Nephron progenitor cell (in vitro differentiated cells): ENCODE data around the gene OLFM1.

Experiments
- DNase-seq: peaks from one replicate; pipeline ENCODE4 v3.0.0; 2021
- H3K27ac Mint-ChIP-seq: 2 replicates; pipeline ENCODE4 v1.8.0; 2021; ENCODE audit warnings: mild to moderate bottlenecking, moderate library complexity, mixed read lengths
- H3K27me3 Mint-ChIP-seq: 2 replicates; pipeline ENCODE4 v1.8.0; 2021; ENCODE audit warnings: mild to moderate bottlenecking, low read depth, mixed read lengths; ENCODE audit not compliant: poor library complexity
- H3K36me3 Mint-ChIP-seq: 2 replicates; pipeline ENCODE4 v1.8.0; 2021; ENCODE audit warnings: low read depth, mixed read lengths
- H3K4me1 Mint-ChIP-seq: 2 replicates; pipeline ENCODE4 v1.8.0; 2021; ENCODE audit warnings: mixed read lengths
- H3K4me3 Mint-ChIP-seq: 2 replicates; pipeline ENCODE4 v1.8.0; 2021; ENCODE audit warnings: mild to moderate bottlenecking, moderate library complexity, mixed read lengths
- H3K9me3 Mint-ChIP-seq: 2 replicates; pipeline ENCODE4 v1.8.0; 2021; ENCODE audit warnings: mild to moderate bottlenecking, moderate library complexity, mixed read lengths
- TF ChIP-seq, protein P1 (sequence below): fragments of 200-600 bp; sonication (generic); IDR thresholded peaks from 2 replicates; pipeline ENCODE4 v1.5.0; 2021; ENCODE audit warnings: antibody characterized with exemption

Gene OLFM1

GRCh38 chr9:135088979-135089847 is 1.7 kb downstream of the OLFM1 start:
- peaks cover 88% of the 10 kb centered on the region for H3K27me3 Mint-ChIP-seq
- peak overlapping the region; percentile 34 for H3K4me3 Mint-ChIP-seq
- no peak for DNase-seq
- H3K9me3 Mint-ChIP-seq: no peaks in the 10 kb centered on the region
- H3K36me3 Mint-ChIP-seq: no peaks in the 10 kb centered on the region
- TF ChIP-seq, protein P1, sequence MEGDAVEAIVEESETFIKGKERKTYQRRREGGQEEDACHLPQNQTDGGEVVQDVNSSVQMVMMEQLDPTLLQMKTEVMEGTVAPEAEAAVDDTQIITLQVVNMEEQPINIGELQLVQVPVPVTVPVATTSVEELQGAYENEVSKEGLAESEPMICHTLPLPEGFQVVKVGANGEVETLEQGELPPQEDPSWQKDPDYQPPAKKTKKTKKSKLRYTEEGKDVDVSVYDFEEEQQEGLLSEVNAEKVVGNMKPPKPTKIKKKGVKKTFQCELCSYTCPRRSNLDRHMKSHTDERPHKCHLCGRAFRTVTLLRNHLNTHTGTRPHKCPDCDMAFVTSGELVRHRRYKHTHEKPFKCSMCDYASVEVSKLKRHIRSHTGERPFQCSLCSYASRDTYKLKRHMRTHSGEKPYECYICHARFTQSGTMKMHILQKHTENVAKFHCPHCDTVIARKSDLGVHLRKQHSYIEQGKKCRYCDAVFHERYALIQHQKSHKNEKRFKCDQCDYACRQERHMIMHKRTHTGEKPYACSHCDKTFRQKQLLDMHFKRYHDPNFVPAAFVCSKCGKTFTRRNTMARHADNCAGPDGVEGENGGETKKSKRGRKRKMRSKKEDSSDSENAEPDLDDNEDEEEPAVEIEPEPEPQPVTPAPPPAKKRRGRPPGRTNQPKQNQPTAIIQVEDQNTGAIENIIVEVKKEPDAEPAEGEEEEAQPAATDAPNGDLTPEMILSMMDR: no peak
- no peak overlapping the region for H3K27ac Mint-ChIP-seq
- H3K4me1 Mint-ChIP-seq: peaks cover 8% of the 10 kb centered on the region

DNA sequence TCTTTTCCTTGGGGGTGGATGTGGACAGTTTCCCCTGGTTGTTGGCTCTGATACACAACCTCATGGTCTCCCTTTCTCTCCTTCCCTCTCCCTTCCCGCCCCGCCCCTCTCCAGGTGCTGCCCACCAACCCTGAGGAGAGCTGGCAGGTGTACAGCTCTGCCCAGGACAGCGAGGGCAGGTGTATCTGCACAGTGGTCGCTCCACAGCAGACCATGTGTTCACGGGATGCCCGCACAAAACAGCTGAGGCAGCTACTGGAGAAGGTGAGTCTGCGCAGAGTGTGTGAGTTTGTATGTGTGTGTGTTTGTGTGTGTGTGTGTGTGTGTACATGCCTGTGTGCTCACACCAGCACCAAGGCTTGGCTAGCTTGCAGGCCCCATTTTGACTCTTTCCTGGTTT is 2.6 kb downstream of the OLFM1 start:
- no peak overlapping the region for H3K27ac Mint-ChIP-seq
- H3K4me3 Mint-ChIP-seq: no peak overlapping the region
- H3K27me3 Mint-ChIP-seq: peaks cover 88% of the 10 kb centered on the region
- no peaks in the 10 kb centered on the region for H3K36me3 Mint-ChIP-seq
- DNase-seq: no peak
- no peaks in the 10 kb centered on the region for H3K9me3 Mint-ChIP-seq
- H3K4me1 Mint-ChIP-seq: peaks cover 9% of the 10 kb centered on the region
- TF ChIP-seq, protein P1: no peak

GRCh38 chr9:135090547-135090946 is 3.1 kb downstream of the OLFM1 start:
- peak; percentile 66 for DNase-seq
- TF ChIP-seq, protein P1: no peak
- peaks cover 88% of the 10 kb centered on the region for H3K27me3 Mint-ChIP-seq
- H3K4me3 Mint-ChIP-seq: no peak overlapping the region
- no peaks in the 10 kb centered on the region for H3K36me3 Mint-ChIP-seq
- no peaks in the 10 kb centered on the region for H3K9me3 Mint-ChIP-seq
- H3K4me1 Mint-ChIP-seq: peaks cover 13% of the 10 kb centered on the region
- no peak overlapping the region for H3K27ac Mint-ChIP-seq

DNA sequence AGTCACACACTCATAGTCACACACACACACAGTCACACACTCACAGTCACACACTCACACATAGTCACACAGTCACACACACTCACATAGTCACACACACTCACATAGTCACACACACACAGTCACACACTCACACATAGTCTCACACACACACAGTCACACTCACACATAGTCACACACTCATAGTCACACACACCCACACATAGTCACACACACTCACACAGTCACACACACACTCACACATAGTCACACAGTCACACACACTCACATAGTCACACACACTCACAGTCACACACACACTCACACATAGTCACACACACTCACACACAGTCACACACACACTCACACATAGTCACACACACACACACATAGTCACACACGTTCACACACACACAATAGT is 4.1 kb downstream of the OLFM1 start:
- Mint-ChIP-seq H3K36me3 (no peaks in the 10 kb centered on the region), H3K27ac (no peak overlapping the region), H3K9me3 (no peaks in the 10 kb centered on the region), H3K4me3 (no peak overlapping the region), H3K4me1 (peaks cover 7% of the 10 kb centered on the region), H3K27me3 (peaks cover 83% of the 10 kb centered on the region)
- no peak for DNase-seq
- TF ChIP-seq, protein P1: no peak

GRCh38 chr9:135093111-135093510 is 5.6 kb downstream of the OLFM1 start:
- peaks cover 7% of the 10 kb centered on the region for H3K4me1 Mint-ChIP-seq
- no peaks in the 10 kb centered on the region for H3K9me3 Mint-ChIP-seq
- TF ChIP-seq, protein P1: no peak
- no peak overlapping the region for H3K4me3 Mint-ChIP-seq
- H3K27me3 Mint-ChIP-seq: peaks cover 72% of the 10 kb centered on the region
- no peak for DNase-seq
- no peak overlapping the region for H3K27ac Mint-ChIP-seq
- H3K36me3 Mint-ChIP-seq: no peaks in the 10 kb centered on the region
